ENCODE results near the gene SYCN. TPM values are rescaled to one million over a fixed set of nuclear protein-coding genes. Genes with fewer than 3 reads are reported as not detected.

The SYCN gene
- total RNA-seq, 1 experiment from 2014 or later = not detected

GRCh38 chr19:39154100-39154628 lies 49.9 kb downstream of the SYCN start:
- Histone ChIP-seq H3K27me3 (ENCODE audit: low read length) (no peaks in the 10 kb centered on the region), H3K4me3 (ENCODE audit: low read length) (no peak overlapping the region), H3K79me2 (ENCODE audit: low read length) (no peaks in the 10 kb centered on the region), H2AFZ (ENCODE audit: low read length) (no peak overlapping the region), H3K9me2 (replicated peaks; ENCODE audit: insufficient read depth, low read length) (no peaks in the 10 kb centered on the region), H4K20me1 (ENCODE audit: insufficient read depth, low read depth, low read length) (0 out of 2 replicates have a peak, but pooled peaks cover 1% of the 10 kb centered on the region), H3K27ac (ENCODE audit: low read length) (no peak overlapping the region), H3K9me3 (ENCODE audit: low read length) (no peaks in the 10 kb centered on the region), H3K4me1 (ENCODE audit: low read length) (no peaks in the 10 kb centered on the region), H3K4me2 (ENCODE audit: low read depth, low read length, poor library complexity, severe bottlenecking) (no peak overlapping the region), H3K9ac (ENCODE audit: low read length) (no peak overlapping the region), H3K36me3 (ENCODE audit: insufficient read depth, low read length) (no peaks in the 10 kb centered on the region)
- DNase-seq = no peak

Other genes starting within 250 kb of the SYCN start
- not detected in 2 replicates for gene FBXO17, start 228.5 kb downstream of the SYCN start, total RNA-seq (2014; rRNA removed; shearing (Covaris generic); ENCODE audit: low replicate concordance)
- not detected in 2 replicates for gene FBXO27, start 171.7 kb downstream of the SYCN start, total RNA-seq (2014; rRNA removed; shearing (Covaris generic); ENCODE audit: low replicate concordance)
- gene ACP7, start 119.9 kb downstream of the SYCN start, total RNA-seq (2014; rRNA removed; shearing (Covaris generic); ENCODE audit: low replicate concordance) = not detected in 2 replicates
- 1.7 and 1.9 TPM in 2 replicates for gene PAK4, start 78.5 kb downstream of the SYCN start, total RNA-seq (2014; rRNA removed; shearing (Covaris generic); ENCODE audit: low replicate concordance)
- not detected in 2 replicates for gene NCCRP1, start 7.3 kb downstream of the SYCN start, total RNA-seq (2014; rRNA removed; shearing (Covaris generic); ENCODE audit: low replicate concordance)
- gene IFNL3, start 40.7 kb upstream of the SYCN start, total RNA-seq (2014; rRNA removed; shearing (Covaris generic); ENCODE audit: low replicate concordance) = not detected in 2 replicates
- not detected in 2 replicates for gene IFNL4, start 44.6 kb upstream of the SYCN start, total RNA-seq (2014; rRNA removed; shearing (Covaris generic); ENCODE audit: low replicate concordance)
- not detected in 2 replicates for gene IFNL2, start 64.1 kb upstream of the SYCN start, total RNA-seq (2014; rRNA removed; shearing (Covaris generic); ENCODE audit: low replicate concordance)
- not detected in 2 replicates for gene IFNL1, start 92.1 kb upstream of the SYCN start, total RNA-seq (2014; rRNA removed; shearing (Covaris generic); ENCODE audit: low replicate concordance)
- gene LRFN1, start 116.6 kb upstream of the SYCN start, total RNA-seq (2014; rRNA removed; shearing (Covaris generic); ENCODE audit: low replicate concordance) = not detected in 2 replicates
- gene GMFG, start 131.8 kb upstream of the SYCN start, total RNA-seq (2014; rRNA removed; shearing (Covaris generic); ENCODE audit: low replicate concordance) = not detected in 2 replicates
- gene SAMD4B, start 138.2 kb upstream of the SYCN start, total RNA-seq (2014; rRNA removed; shearing (Covaris generic); ENCODE audit: low replicate concordance) = 50.9 and 78.1 TPM in 2 replicates
- 25.3 and 26.7 TPM in 2 replicates for gene PAF1, start 186.8 kb upstream of the SYCN start, total RNA-seq (2014; rRNA removed; shearing (Covaris generic); ENCODE audit: low replicate concordance)
- 18.1 and 18.6 TPM in 2 replicates for gene MED29, start 187.1 kb upstream of the SYCN start, total RNA-seq (2014; rRNA removed; shearing (Covaris generic); ENCODE audit: low replicate concordance)
- 10.3 and 16.3 TPM in 2 replicates for gene ZFP36, start 202.6 kb upstream of the SYCN start, total RNA-seq (2014; rRNA removed; shearing (Covaris generic); ENCODE audit: low replicate concordance)
- 19.0 and 22.2 TPM in 2 replicates for gene PLEKHG2, start 208.4 kb upstream of the SYCN start, total RNA-seq (2014; rRNA removed; shearing (Covaris generic); ENCODE audit: low replicate concordance)
- 378 and 758 TPM in 2 replicates for gene RPS16, start 231.7 kb upstream of the SYCN start, total RNA-seq (2014; rRNA removed; shearing (Covaris generic); ENCODE audit: low replicate concordance)
- gene SUPT5H, start 241.3 kb upstream of the SYCN start, total RNA-seq (2014; rRNA removed; shearing (Covaris generic); ENCODE audit: low replicate concordance) = 55.3 and 66.3 TPM in 2 replicates